Kidney glomerular epithelial cell (primary cell): ENCODE data around the gene AKAP13.

Source experiments
- DNase-seq: peaks from one replicate; lab custom pipeline; 2025; lab: John Stamatoyannopoulos, UW

AKAP13 gene

GRCh38 chr15:85598718-85599398 is 218.5 kb downstream of the AKAP13 start:
- DNase-seq: no peak

- no peak for DNase-seq
Measured at GRCh38 chr15:85600001-85600400, 219.6 kb downstream of the AKAP13 start.

GRCh38 chr15:85603160-85603559 is 222.8 kb downstream of the AKAP13 start:
- DNase-seq: no peak

- no peak for DNase-seq
Measured at GRCh38 chr15:85603703-85604102, 223.3 kb downstream of the AKAP13 start.

GRCh38 chr15:85604194-85604593 is 223.8 kb downstream of the AKAP13 start:
- no peak for DNase-seq

GRCh38 chr15:85606738-85607137 is 226.3 kb downstream of the AKAP13 start:
- no peak for DNase-seq

GRCh38 chr15:85607141-85607806 is 226.9 kb downstream of the AKAP13 start:
- no peak for DNase-seq

GRCh38 chr15:85607842-85608241 is 227.4 kb downstream of the AKAP13 start:
- DNase-seq: peak; percentile 25

GRCh38 chr15:85609492-85609891 is 229.1 kb downstream of the AKAP13 start:
- DNase-seq: no peak

GRCh38 chr15:85611361-85611760 is 231.0 kb downstream of the AKAP13 start:
- no peak for DNase-seq

- peak; percentile 60 for DNase-seq
Measured at GRCh38 chr15:85614059-85614458, 233.7 kb downstream of the AKAP13 start.

- DNase-seq: peak; percentile 1
Measured at GRCh38 chr15:85615930-85616329, 235.5 kb downstream of the AKAP13 start.

- DNase-seq: no peak
Measured at GRCh38 chr15:85616549-85617110, 236.2 kb downstream of the AKAP13 start.

GRCh38 chr15:85618228-85618505 is 237.8 kb downstream of the AKAP13 start:
- no peak for DNase-seq

GRCh38 chr15:85618956-85619491 is 238.6 kb downstream of the AKAP13 start:
- DNase-seq: peak; percentile 89

- DNase-seq: no peak
Measured at GRCh38 chr15:85619992-85620689, 239.7 kb downstream of the AKAP13 start.

- DNase-seq: peak; percentile 2
Measured at GRCh38 chr15:85620690-85621049, 240.3 kb downstream of the AKAP13 start.

- no peak for DNase-seq
Measured at GRCh38 chr15:85621094-85621493, 240.7 kb downstream of the AKAP13 start.

GRCh38 chr15:85622221-85622831 is 241.9 kb downstream of the AKAP13 start:
- DNase-seq: no peak

- DNase-seq: peak; percentile 1
Measured at GRCh38 chr15:85623315-85624049, 243.1 kb downstream of the AKAP13 start.

GRCh38 chr15:85624291-85624801 is 243.9 kb downstream of the AKAP13 start:
- DNase-seq: no peak
